GM21447 (cell line): ENCODE data around the gene PSEN1.

Experiments
- ATAC-seq: cut with Tn5 transposase; IDR thresholded peaks from one replicate; pipeline ENCODE4 v1.9.1; 2021; ENCODE audit not compliant: unreplicated experiment

PSEN1 gene

DNA sequence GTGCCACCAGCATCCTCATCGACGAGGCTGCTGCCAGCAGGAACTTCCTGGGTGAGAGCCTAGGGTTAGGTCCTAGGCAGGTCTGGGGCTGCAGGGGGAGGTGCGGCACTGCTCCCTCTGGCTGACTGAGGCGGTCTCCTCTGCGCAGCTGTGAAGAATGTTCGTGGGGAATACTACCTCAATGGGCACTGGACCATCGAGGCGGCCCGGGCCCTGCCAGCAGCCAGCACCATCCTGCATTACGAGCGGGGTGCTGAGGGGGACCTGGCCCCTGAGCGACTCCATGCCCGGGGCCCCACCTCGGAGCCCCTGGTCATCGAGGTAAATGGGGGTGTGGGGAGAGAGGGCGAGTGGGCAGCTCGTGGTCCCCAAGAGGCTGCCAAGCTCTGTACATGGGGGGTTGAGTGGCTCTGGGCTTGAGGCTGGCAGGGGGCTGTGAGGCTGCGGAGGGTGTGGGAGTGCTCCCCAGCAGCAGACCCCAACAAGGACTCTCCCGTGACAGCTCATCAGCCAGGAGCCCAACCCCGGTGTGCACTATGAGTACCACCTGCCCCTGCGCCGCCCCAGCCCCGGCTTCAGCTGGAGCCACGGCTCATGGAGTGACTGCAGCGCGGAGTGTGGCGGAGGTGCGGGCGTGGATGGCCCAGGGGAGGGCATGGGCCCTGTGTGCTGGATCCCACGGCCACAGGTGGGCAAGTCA is 115.4 kb downstream of the PSEN1 start:
- no peak for ATAC-seq

- no peak for ATAC-seq
These were observed 116.4 kb downstream of the PSEN1 start for GRCh38 chr14:73252491-73253322.

- ATAC-seq, result no peak
These were observed 117.0 kb downstream of the PSEN1 start for GRCh38 chr14:73253323-73253610.

DNA sequence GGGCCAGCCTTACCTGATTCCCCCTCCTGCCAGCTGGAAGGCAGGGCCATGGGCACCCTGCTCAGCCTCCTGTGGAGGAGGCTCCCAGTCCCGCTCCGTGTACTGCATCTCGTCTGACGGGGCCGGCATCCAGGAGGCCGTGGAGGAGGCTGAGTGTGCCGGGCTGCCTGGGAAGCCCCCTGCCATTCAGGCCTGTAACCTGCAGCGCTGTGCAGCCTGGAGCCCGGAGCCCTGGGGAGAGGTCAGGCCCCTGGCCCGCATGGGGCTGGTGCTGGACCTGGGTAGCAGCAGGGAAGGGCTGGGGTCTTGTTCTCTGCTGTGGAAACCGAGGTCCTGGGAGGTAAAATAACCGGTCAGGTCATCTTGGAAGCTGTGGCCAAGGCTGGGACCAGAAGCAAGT is 117.4 kb downstream of the PSEN1 start:
- ATAC-seq, result no peak

GRCh38 chr14:73254247-73255004 is 118.1 kb downstream of the PSEN1 start:
- ATAC-seq, result no peak

DNA sequence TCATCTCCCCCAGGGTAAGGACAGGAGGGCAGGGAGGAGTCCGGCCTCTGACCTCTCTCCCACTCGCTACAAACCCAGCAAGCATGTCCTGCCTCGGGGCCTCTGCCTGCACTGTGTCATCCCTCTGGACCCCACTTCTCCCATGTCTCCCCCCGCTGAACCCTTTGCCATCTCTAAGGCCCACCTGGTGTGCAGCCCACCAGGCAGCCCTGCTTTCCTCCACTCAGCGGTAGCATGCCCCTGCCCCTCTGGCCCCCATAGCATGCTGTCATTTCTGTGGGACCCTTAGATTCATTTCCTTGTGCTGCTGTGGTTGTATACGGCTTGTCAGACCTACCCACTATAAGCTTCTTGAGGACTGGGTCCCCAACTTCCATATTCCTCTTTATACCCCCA is 118.7 kb downstream of the PSEN1 start:
- ATAC-seq, result no peak

DNA sequence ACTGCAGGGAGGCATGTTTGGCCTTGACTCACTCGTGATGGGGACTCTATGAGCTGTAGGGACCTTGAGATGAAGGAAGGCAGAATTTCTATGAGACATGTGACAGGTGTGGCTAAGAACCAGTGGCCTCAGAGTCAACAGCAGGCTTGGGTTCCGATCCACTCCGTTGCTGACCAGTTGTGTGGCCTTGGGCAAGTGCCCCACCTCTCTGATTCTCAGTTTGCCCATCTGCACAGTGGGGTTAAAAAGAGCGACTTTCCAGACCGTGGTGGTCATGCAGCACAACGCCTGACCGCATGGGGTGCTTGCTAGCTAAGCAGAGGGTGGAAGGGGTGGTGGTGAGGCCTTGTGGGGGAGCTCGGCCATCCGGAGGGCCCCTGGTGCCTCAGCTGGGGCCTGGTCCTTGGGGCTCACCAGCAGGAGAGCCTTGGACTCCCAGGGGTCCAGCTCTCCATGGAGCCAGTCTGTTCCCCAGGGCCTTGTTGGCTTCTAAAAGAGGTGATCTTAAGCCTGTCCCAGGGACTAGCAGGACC is 119.5 kb downstream of the PSEN1 start:
- ATAC-seq, result no peak

DNA sequence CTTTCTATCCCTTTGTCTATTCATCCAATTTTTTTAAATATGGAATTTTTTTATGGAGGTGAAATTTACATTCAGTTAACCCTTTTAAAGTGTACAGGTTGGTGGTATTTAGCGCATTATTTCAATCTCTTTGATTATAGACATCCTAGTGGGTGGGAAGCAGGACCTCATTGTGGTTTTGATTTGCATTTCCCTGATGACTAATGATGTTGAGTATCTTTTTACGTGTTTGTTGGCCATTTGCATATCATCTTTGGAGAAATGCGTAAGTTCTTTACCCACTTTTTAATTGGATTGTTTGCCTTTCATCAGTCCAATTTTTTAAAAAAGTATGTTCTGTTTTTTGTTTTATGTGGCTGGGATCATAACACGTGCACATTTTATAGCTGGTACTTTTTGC is 121.8 kb downstream of the PSEN1 start:
- no peak for ATAC-seq

GRCh38 chr14:73258845-73259611 is 122.7 kb downstream of the PSEN1 start:
- ATAC-seq, result no peak

GRCh38 chr14:73259837-73260236 is 123.5 kb downstream of the PSEN1 start:
- ATAC-seq, result no peak

- ATAC-seq, result no peak
These were observed 124.3 kb downstream of the PSEN1 start for GRCh38 chr14:73260574-73260973.

GRCh38 chr14:73261075-73261474 is 124.8 kb downstream of the PSEN1 start:
- no peak for ATAC-seq

DNA sequence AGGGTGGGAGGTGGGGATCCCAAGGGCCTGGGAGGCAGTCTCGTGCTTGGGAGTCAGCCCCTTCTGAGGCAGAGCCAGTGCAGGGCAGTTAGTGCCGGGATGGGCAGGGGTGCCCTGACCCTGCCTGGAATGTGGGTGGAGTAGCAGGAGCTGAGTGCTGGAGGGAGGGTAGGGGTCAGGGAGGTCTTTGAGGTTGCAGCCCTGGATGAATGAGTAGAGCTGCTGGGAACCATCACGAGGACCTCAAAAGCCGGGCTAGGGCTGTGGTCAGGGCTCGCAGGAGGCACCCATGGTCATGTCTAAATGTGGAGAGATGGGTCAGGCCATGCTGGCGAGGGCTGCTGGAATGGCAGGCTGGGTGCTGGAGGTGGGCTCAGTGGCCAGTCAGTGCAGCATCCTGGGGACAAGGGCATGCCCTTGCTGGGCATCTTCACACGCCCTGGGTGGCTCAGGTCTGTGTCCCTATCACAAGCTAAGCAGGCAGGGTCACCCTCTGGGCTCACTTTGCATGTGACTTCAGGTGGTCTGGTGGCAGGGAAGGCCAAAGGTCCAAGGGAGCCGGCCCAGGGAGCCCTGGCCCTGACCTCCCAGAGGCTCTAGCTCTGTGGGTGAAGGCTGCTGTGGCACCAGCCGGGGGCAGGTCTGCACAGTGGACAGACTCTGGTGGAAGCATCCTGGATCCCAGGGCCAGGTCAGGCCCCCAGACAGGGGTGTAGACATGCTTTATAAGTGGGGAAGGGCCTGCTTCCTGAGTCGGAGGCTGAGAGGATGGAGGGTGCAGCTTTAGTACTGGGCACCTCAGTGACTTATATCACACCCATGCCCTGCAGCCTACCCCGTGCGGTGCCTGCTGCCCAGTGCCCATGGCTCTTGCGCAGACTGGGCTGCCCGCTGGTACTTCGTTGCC is 125.5 kb downstream of the PSEN1 start:
- no peak for ATAC-seq

GRCh38 chr14:73262427-73263183 is 126.3 kb downstream of the PSEN1 start:
- no peak for ATAC-seq

DNA sequence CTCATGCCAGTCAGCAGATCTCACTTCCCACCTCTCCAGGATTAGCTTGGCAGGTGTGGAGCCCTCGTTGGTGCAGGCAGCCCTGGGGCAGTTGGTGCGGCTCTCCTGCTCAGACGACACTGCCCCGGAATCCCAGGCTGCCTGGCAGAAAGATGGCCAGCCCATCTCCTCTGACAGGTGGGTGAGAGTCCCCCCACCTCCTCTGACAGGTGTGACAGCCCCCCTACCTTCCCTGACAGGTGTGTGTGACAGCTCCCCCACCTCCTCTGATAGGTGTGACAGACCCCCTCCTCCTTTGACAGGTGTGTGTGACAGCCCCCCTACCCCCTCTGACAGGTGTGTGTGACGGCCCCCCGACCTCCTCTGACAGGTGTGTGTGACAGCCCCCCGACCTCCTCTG is 127.3 kb downstream of the PSEN1 start:
- no peak for ATAC-seq

DNA sequence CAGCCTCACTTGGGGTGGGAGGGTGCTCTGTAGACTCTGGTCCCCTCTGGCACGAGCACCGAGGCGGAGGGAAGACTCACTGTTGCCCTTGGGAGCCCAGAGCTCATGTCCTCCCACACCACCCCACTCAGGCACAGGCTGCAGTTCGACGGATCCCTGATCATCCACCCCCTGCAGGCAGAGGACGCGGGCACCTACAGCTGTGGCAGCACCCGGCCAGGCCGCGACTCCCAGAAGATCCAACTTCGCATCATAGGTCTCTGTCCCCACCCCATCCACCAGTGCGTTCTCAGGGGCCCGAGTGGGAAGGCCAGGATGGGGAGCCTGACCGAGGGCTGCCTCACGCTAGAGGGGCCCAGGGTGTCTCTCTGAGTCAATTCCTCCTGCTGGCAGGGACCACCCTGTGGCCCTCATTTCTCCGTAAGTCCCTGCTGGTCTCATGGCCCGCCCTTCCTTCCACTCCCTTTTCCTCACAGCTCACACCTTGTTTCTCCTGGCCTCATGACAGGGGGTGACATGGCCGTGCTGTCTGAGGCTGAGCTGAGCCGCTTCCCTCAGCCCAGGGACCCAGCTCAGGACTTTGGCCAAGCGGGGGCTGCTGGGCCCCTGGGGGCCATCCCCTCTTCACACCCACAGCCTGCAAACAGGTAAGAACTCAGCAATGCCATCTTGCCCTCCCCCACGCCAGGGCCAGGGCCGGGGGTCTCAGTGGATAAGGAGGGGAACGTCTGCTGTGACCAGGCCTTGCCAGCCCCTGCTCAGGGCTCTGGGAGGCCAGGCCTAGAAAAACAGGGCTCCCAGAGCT is 128.0 kb downstream of the PSEN1 start:
- ATAC-seq, result no peak

GRCh38 chr14:73264885-73265720 is 128.8 kb downstream of the PSEN1 start:
- no peak for ATAC-seq

DNA sequence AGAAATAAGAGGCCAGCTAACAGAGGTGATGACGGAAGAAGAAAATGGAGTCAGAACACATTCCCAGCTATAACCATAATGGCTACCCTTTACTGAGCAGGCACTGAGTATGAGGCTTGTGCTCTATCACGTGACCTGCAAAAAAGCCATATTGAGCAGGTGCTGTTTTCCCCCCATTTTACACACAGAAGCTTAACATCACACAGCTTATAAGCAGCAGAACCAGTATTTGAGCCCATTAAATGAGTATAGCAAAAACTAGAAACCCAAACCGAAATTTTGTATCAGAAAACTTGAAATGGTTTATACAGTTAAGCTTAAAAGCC is 129.4 kb downstream of the PSEN1 start:
- no peak for ATAC-seq
